Loucy (cell line): ENCODE data around the gene TSEN54.

Experiments used
- H2AFZ ChIP-seq: fragments of 200-600 bp; sonication (generic); 2 replicates; pipeline ENCODE4 v1.6.0; 2016; ENCODE audit warnings: antibody characterized with exemption, mild to moderate bottlenecking, low read length, moderate library complexity
- H3F3A ChIP-seq: fragments of 200-600 bp; 2 replicates; pipeline ENCODE4 v1.6.0; 2016; ENCODE audit warnings: antibody characterized with exemption, low read depth, mild to moderate bottlenecking
- H3K27me3 ChIP-seq: fragments of 200-600 bp; sonication (generic); 2 replicates; pipeline ENCODE4 v1.6.1; 2014; ENCODE audit warnings: low read length, mild to moderate bottlenecking; ENCODE audit not compliant: insufficient read depth, poor library complexity, severe bottlenecking
- H3K36me3 ChIP-seq: fragments of 200-600 bp; sonication (generic); 2 replicates; pipeline ENCODE4 v1.6.1; 2016; ENCODE audit warnings: low read length; ENCODE audit not compliant: insufficient read depth
- H3K4me1 ChIP-seq: fragments of 200-600 bp; sonication (generic); 2 replicates; pipeline ENCODE4 v1.5.1; 2014; ENCODE audit warnings: low read length, mild to moderate bottlenecking; ENCODE audit not compliant: insufficient read depth, poor library complexity, severe bottlenecking
- H3K4me2 ChIP-seq: fragments of 200-600 bp; sonication (generic); 2 replicates; pipeline ENCODE4 v1.6.0; 2014; ENCODE audit warnings: antibody characterized with exemption, low read length, low read depth, mild to moderate bottlenecking; ENCODE audit not compliant: poor library complexity, severe bottlenecking
- H3K4me3 ChIP-seq: fragments of 200-600 bp; sonication (generic); 2 replicates; pipeline ENCODE4 v1.5.1; 2014; ENCODE audit warnings: low read length, mild to moderate bottlenecking, mixed read lengths; ENCODE audit not compliant: poor library complexity, severe bottlenecking
- H3K79me2 ChIP-seq: fragments of 200-600 bp; sonication (generic); 2 replicates; pipeline ENCODE4 v1.6.1; 2014; ENCODE audit warnings: low read length; ENCODE audit not compliant: insufficient read depth
- H3K9ac ChIP-seq: fragments of 200-600 bp; sonication (generic); 2 replicates; pipeline ENCODE4 v1.6.0; 2014; ENCODE audit warnings: mild to moderate bottlenecking, low read depth, low read length, moderate library complexity; ENCODE audit not compliant: poor library complexity, severe bottlenecking
- H3K9me2 ChIP-seq: fragments of 200-600 bp; sonication (generic); replicated peaks from 2 replicates; pipeline ENCODE4 v1.6.1; 2016; ENCODE audit warnings: low read depth, low read length, mixed read lengths
- H3K9me3 ChIP-seq: fragments of 200-600 bp; sonication (generic); 2 replicates; pipeline ENCODE4 v1.6.1; 2014; ENCODE audit warnings: mild to moderate bottlenecking, antibody characterized with exemption, low read length, low read depth; ENCODE audit not compliant: insufficient read depth
- H4K20me1 ChIP-seq: fragments of 200-600 bp; sonication (generic); 2 replicates; pipeline ENCODE4 v1.6.0; 2014; ENCODE audit warnings: antibody characterized with exemption, low read length, mild to moderate bottlenecking; ENCODE audit not compliant: insufficient read depth, poor library complexity, severe bottlenecking
- CTCF ChIP-seq: fragments of 200-600 bp; sonication (generic); conservative IDR thresholded peaks from 2 replicates; pipeline ENCODE4 v1.5.1; 2014; ENCODE audit warnings: mild to moderate bottlenecking, antibody characterized with exemption, low read length
- EZH2phosphoT487 ChIP-seq: fragments of 200-600 bp; IDR thresholded peaks from 2 replicates; pipeline ENCODE4 v1.6.1; 2018; ENCODE audit warnings: antibody characterized with exemption, mild to moderate bottlenecking, moderate library complexity, borderline replicate concordance

Gene TSEN54

GRCh38 chr17:75566416-75566815 lies 50.1 kb downstream of the TSEN54 start:
- Histone ChIP-seq H3K9me3 (no peaks in the 10 kb centered on the region), H3K4me3 (no peak overlapping the region), H3K79me2 (no peaks in the 10 kb centered on the region), H2AFZ (no peak overlapping the region), H3K4me1 (peaks cover 13% of the 10 kb centered on the region), H3K4me2 (no peak overlapping the region), H3K9ac (no peak overlapping the region), H3K9me2 (no peaks in the 10 kb centered on the region), H3K27me3 (no peaks in the 10 kb centered on the region), H4K20me1 (no peaks in the 10 kb centered on the region), H3F3A (no peaks in the 10 kb centered on the region), H3K36me3 (no peaks in the 10 kb centered on the region)
- TF ChIP-seq EZH2phosphoT487 = no peak
- TF ChIP-seq CTCF = no peak

DNA sequence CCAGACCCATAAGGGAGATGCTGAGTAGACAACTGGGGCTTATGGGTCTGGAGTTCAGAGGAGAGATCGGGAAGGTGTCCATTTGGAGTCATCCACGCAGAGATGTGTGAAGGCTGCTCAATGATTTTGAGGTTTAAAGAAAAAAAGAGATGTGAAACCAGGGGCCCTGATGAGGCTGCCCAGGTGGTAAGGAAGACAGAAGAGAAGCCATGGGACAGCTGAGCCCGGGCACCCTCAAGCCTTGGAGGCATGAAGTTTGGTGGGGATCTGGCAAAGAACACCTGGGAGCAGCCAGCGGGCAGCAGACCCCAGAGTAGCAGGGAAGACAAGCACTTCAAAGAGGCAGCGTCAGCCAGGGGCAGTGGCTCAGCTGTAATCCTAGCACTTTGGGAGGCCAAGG lies 50.5 kb downstream of the TSEN54 start:
- TF ChIP-seq EZH2phosphoT487 = no peak
- no peak for TF ChIP-seq CTCF
- Histone ChIP-seq H3K9me3 (no peaks in the 10 kb centered on the region), H3K4me2 (no peak overlapping the region), H2AFZ (no peak overlapping the region), H4K20me1 (no peaks in the 10 kb centered on the region), H3F3A (no peaks in the 10 kb centered on the region), H3K27me3 (no peaks in the 10 kb centered on the region), H3K4me3 (no peak overlapping the region), H3K9ac (no peak overlapping the region), H3K9me2 (no peaks in the 10 kb centered on the region), H3K4me1 (peaks cover 15% of the 10 kb centered on the region), H3K36me3 (no peaks in the 10 kb centered on the region), H3K79me2 (no peaks in the 10 kb centered on the region)

DNA sequence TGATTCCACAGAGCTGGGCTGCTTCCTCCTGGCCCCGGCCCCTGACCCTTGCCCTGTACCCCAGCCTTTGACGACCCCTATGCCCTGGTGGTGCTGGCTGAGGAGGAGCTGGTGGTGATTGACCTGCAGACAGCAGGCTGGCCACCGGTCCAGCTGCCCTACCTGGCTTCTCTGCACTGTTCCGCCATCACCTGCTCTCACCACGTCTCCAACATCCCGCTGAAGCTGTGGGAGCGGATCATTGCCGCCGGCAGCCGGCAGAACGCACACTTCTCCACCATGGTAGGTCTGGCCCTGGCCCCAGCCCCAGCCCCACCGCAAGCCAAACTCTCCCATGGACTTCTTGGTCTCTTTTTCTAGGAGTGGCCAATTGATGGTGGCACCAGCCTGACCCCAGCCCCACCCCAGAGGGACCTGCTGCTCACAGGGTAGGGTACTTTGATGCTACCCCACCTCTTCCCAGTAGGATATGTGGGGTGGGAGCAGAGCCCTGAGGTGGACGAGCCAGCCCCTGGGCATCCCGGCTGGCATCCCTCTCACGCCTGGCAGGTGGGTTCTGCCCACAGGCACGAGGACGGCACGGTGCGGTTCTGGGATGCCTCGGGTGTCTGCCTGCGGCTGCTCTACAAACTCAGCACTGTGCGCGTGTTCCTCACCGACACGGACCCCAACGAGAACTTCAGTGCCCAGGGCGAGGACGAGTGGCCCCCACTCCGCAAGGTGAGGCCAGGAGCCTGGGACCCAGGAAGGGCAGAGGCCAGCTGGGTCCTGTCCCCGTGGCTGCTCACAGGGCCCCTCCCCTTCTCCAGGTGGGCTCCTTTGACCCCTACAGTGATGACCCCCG lies 52.3 kb downstream of the TSEN54 start:
- H3K4me3 ChIP-seq = no peak overlapping the region
- H3K9ac ChIP-seq = no peak overlapping the region
- no peaks in the 10 kb centered on the region for H4K20me1 ChIP-seq
- no peak for TF ChIP-seq EZH2phosphoT487
- TF ChIP-seq CTCF = no peak
- H3K27me3 ChIP-seq = no peaks in the 10 kb centered on the region
- peaks cover 15% of the 10 kb centered on the region for H3K4me1 ChIP-seq
- H3K36me3 ChIP-seq = no peaks in the 10 kb centered on the region
- no peaks in the 10 kb centered on the region for H3K79me2 ChIP-seq
- no peaks in the 10 kb centered on the region for H3K9me2 ChIP-seq
- no peaks in the 10 kb centered on the region for H3F3A ChIP-seq
- no peak overlapping the region for H2AFZ ChIP-seq
- H3K9me3 ChIP-seq = no peaks in the 10 kb centered on the region
- no peak overlapping the region for H3K4me2 ChIP-seq
